HEK293 (cell line): ENCODE results near the gene MLIP.

ENCODE experiments used
- CTCF ChIA-PET: fragments of 350-600 bp; formaldehyde crosslinking; extraction: SDS; loops from one replicate; lab custom pipeline; 2021; ENCODE audit warnings: antibody characterized with exemption; lab: Yijun Ruan, JAX
- POLR2A ChIA-PET: fragments of 300-600 bp; formaldehyde crosslinking; extraction: SDS; loops from one replicate; lab custom pipeline; 2020; ENCODE audit warnings: antibody characterized with exemption, inconsistent platforms; lab: Yijun Ruan, JAX
- H3K27ac ChIP-seq: fragments of 200-500 bp; sonication (Bioruptor generic); 2 replicates; pipeline ENCODE4 v1.5.1; 2014; ENCODE audit warnings: low read depth, low read length, control low read depth, inconsistent platforms; ENCODE audit errors: extremely low read depth
- H3K36me3 ChIP-seq, 2 experiments: fragments of 200-500 bp in 1 of 2; sonication (Bioruptor generic) in 1 of 2; 1 replicate in 1 of 2; 2 replicates in 1 of 2; pipeline ENCODE4 v1.5.1; 2014 to 2017; ENCODE audit warnings: inconsistent platforms in 2 of 2, low read length in 2 of 2; ENCODE audit not compliant: control insufficient read depth in 2 of 2, insufficient read depth in 1 of 2
- H3K4me1 ChIP-seq: fragments of 200-500 bp; sonication (Bioruptor generic); 2 replicates; pipeline ENCODE4 v1.5.1; 2014; ENCODE audit warnings: mild to moderate bottlenecking, low read length, inconsistent platforms; ENCODE audit not compliant: control insufficient read depth, insufficient read depth
- H3K4me3 ChIP-seq: 2 replicates; pipeline ENCODE4 v1.5.1; 2011; ENCODE audit warnings: low read depth, mild to moderate bottlenecking, control low read depth, low read length, moderate library complexity
- H3K9me3 ChIP-seq: fragments of 200-500 bp; sonication (Bioruptor generic); 2 replicates; pipeline ENCODE4 v1.5.1; 2014; ENCODE audit warnings: low read depth, low read length, inconsistent platforms; ENCODE audit not compliant: control insufficient read depth, insufficient read depth
- PATZ1 ChIP-seq: fragments of 450-650 bp; formaldehyde crosslinking; IDR thresholded peaks from 2 replicates; pipeline ENCODE4 v1.5.1; 2016; ENCODE audit warnings: missing biosample characterization, missing genetic modification characterization
- PBX3 ChIP-seq: sonication (generic); formaldehyde crosslinking; IDR thresholded peaks from 2 replicates; pipeline ENCODE4 v1.8.1; 2022; ENCODE audit warnings: mild to moderate bottlenecking, moderate library complexity, missing genetic modification reagents
- REPIN1 ChIP-seq: fragments of 450-650 bp; formaldehyde crosslinking; IDR thresholded peaks from 2 replicates; pipeline ENCODE4 v1.5.1; 2017; ENCODE audit warnings: missing biosample characterization, missing genetic modification characterization, low read depth
- ZBTB21 ChIP-seq: fragments of 450-650 bp; formaldehyde crosslinking; IDR thresholded peaks from 2 replicates; pipeline ENCODE4 v1.5.1; 2017; ENCODE audit warnings: missing biosample characterization, missing genetic modification characterization
- ZNF10 ChIP-seq: fragments of 450-650 bp; formaldehyde crosslinking; IDR thresholded peaks from 2 replicates; pipeline ENCODE4 v1.5.1; 2017; ENCODE audit warnings: missing biosample characterization, missing genetic modification characterization
- ZNF132 ChIP-seq: fragments of 450-650 bp; formaldehyde crosslinking; IDR thresholded peaks from 2 replicates; pipeline ENCODE4 v1.5.1; 2017; ENCODE audit warnings: missing biosample characterization, missing genetic modification characterization, borderline replicate concordance
- ZNF174 ChIP-seq: fragments of 450-650 bp; formaldehyde crosslinking; IDR thresholded peaks from 2 replicates; pipeline ENCODE4 v1.5.0; 2017; ENCODE audit warnings: missing biosample characterization, mild to moderate bottlenecking, missing genetic modification characterization
- ZNF221 ChIP-seq: fragments of 450-650 bp; formaldehyde crosslinking; IDR thresholded peaks from 2 replicates; pipeline ENCODE4 v1.5.1; 2017; ENCODE audit warnings: missing biosample characterization, missing genetic modification characterization, borderline replicate concordance
- ZNF302 ChIP-seq: fragments of 450-650 bp; formaldehyde crosslinking; IDR thresholded peaks from 2 replicates; pipeline ENCODE4 v1.5.1; 2016; ENCODE audit warnings: missing biosample characterization, missing genetic modification characterization, low read depth
- ZNF362 ChIP-seq: fragments of 450-650 bp; formaldehyde crosslinking; IDR thresholded peaks from 2 replicates; pipeline ENCODE4 v1.5.1; 2016; ENCODE audit warnings: missing biosample characterization, missing genetic modification characterization
- ZNF366 ChIP-seq: fragments of 450-650 bp; formaldehyde crosslinking; conservative IDR thresholded peaks from 2 replicates; pipeline ENCODE4 v1.5.1; 2016; ENCODE audit warnings: missing biosample characterization, missing genetic modification characterization
- ZNF48 ChIP-seq: fragments of 450-650 bp; formaldehyde crosslinking; IDR thresholded peaks from 2 replicates; pipeline ENCODE4 v1.5.1; 2016; ENCODE audit warnings: missing biosample characterization, missing genetic modification characterization
- ZNF521 ChIP-seq: fragments of 450-650 bp; formaldehyde crosslinking; IDR thresholded peaks from 2 replicates; pipeline ENCODE4 v1.5.1; 2017; ENCODE audit warnings: missing biosample characterization, mild to moderate bottlenecking, missing genetic modification characterization
- ZNF621 ChIP-seq: fragments of 450-650 bp; formaldehyde crosslinking; IDR thresholded peaks from 2 replicates; pipeline ENCODE4 v1.5.1; 2017; ENCODE audit warnings: missing biosample characterization, missing genetic modification characterization
- ZNF658 ChIP-seq: fragments of 450-650 bp; formaldehyde crosslinking; IDR thresholded peaks from 2 replicates; pipeline ENCODE4; 2016; ENCODE audit warnings: missing biosample characterization, missing genetic modification characterization
- ZNF692 ChIP-seq: fragments of 450-650 bp; formaldehyde crosslinking; IDR thresholded peaks from 2 replicates; pipeline ENCODE4 v1.5.1; 2016; ENCODE audit warnings: missing biosample characterization, missing genetic modification characterization
- ZNF792 ChIP-seq: fragments of 450-650 bp; formaldehyde crosslinking; IDR thresholded peaks from 2 replicates; pipeline ENCODE4 v1.5.1; 2016; ENCODE audit warnings: missing biosample characterization, missing genetic modification characterization
- TF ChIP-seq, protein P1 (sequence below): fragments of 450-650 bp; formaldehyde crosslinking; IDR thresholded peaks from 2 replicates; pipeline ENCODE4 v1.5.1; 2016; ENCODE audit warnings: missing biosample characterization, missing genetic modification characterization
- TF ChIP-seq, protein P2 (sequence below): fragments of 450-650 bp; formaldehyde crosslinking; IDR thresholded peaks from 2 replicates; pipeline ENCODE4 v1.5.1; 2016; ENCODE audit warnings: missing biosample characterization, missing genetic modification characterization, borderline replicate concordance
- TF ChIP-seq, protein P3 (sequence below): fragments of 450-650 bp; formaldehyde crosslinking; IDR thresholded peaks from 2 replicates; pipeline ENCODE4 v1.5.1; 2017; ENCODE audit warnings: missing biosample characterization, missing genetic modification characterization

The MLIP gene

DNA sequence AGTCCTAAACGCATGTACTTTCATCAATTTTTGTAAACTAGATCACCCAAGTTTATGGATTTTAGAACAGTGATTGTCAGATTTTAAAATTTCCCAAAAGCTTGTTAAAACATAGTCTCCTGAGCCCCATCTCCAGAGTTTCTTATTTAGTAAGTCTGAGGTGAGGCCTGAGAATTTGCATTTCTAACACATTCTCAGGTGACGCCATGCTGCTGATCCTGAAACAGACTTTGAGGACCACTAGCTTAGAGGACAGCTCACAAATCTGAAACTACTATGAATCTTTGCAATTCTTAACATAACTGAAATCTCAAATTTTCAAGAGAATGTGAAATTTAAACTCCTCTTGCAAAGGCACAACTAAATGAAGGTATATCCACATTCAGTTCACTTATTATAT lies 37.8 kb upstream of the MLIP start:
- H3K4me3 ChIP-seq: no peak overlapping the region
- H3K9me3 ChIP-seq: no peaks in the 10 kb centered on the region
- H3K36me3 ChIP-seq: no peaks in the 10 kb centered on the region
- TF ChIP-seq REPIN1 (tag by site-specific recombination): no peak
- TF ChIP-seq ZNF658 (tag by site-specific recombination): no peak
- no peak for TF ChIP-seq PATZ1
- TF ChIP-seq PBX3: no peak
- TF ChIP-seq, protein P1, sequence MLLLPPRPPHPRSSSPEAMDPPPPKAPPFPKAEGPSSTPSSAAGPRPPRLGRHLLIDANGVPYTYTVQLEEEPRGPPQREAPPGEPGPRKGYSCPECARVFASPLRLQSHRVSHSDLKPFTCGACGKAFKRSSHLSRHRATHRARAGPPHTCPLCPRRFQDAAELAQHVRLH (tag by site-specific recombination): no peak
- TF ChIP-seq ZNF692 (tag by site-specific recombination): no peak
- TF ChIP-seq ZBTB21 (tag by site-specific recombination): no peak
- TF ChIP-seq ZNF48 (tag by site-specific recombination): no peak
- TF ChIP-seq ZNF174 (tag by site-specific recombination): no peak
- TF ChIP-seq ZNF521 (tag by site-specific recombination): no peak
- no peak for TF ChIP-seq ZNF302 (tag by site-specific recombination)
- no peak for TF ChIP-seq ZNF792
- no peak for TF ChIP-seq ZNF362
- TF ChIP-seq ZNF10 (tag by site-specific recombination): no peak
- TF ChIP-seq ZNF132 (tag by site-specific recombination): no peak
- TF ChIP-seq ZNF621 (tag by site-specific recombination): no peak
- no peak for TF ChIP-seq ZNF366 (tag by site-specific recombination)
- TF ChIP-seq, protein P2, sequence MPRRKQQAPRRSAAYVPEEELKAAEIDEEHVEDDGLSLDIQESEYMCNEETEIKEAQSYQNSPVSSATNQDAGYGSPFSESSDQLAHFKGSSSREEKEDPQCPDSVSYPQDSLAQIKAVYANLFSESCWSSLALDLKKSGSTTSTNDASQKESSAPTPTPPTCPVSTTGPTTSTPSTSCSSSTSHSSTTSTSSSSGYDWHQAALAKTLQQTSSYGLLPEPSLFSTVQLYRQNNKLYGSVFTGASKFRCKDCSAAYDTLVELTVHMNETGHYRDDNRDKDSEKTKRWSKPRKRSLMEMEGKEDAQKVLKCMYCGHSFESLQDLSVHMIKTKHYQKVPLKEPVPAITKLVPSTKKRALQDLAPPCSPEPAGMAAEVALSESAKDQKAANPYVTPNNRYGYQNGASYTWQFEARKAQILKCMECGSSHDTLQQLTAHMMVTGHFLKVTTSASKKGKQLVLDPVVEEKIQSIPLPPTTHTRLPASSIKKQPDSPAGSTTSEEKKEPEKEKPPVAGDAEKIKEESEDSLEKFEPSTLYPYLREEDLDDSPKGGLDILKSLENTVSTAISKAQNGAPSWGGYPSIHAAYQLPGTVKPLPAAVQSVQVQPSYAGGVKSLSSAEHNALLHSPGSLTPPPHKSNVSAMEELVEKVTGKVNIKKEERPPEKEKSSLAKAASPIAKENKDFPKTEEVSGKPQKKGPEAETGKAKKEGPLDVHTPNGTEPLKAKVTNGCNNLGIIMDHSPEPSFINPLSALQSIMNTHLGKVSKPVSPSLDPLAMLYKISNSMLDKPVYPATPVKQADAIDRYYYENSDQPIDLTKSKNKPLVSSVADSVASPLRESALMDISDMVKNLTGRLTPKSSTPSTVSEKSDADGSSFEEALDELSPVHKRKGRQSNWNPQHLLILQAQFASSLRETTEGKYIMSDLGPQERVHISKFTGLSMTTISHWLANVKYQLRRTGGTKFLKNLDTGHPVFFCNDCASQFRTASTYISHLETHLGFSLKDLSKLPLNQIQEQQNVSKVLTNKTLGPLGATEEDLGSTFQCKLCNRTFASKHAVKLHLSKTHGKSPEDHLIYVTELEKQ (tag by site-specific recombination): no peak
- TF ChIP-seq ZNF221: no peak
- TF ChIP-seq, protein P3, sequence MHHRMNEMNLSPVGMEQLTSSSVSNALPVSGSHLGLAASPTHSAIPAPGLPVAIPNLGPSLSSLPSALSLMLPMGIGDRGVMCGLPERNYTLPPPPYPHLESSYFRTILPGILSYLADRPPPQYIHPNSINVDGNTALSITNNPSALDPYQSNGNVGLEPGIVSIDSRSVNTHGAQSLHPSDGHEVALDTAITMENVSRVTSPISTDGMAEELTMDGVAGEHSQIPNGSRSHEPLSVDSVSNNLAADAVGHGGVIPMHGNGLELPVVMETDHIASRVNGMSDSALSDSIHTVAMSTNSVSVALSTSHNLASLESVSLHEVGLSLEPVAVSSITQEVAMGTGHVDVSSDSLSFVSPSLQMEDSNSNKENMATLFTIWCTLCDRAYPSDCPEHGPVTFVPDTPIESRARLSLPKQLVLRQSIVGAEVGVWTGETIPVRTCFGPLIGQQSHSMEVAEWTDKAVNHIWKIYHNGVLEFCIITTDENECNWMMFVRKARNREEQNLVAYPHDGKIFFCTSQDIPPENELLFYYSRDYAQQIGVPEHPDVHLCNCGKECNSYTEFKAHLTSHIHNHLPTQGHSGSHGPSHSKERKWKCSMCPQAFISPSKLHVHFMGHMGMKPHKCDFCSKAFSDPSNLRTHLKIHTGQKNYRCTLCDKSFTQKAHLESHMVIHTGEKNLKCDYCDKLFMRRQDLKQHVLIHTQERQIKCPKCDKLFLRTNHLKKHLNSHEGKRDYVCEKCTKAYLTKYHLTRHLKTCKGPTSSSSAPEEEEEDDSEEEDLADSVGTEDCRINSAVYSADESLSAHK: no peak
- H3K4me1 ChIP-seq: peaks cover 4% of the 10 kb centered on the region; the same call in 1 of the 2 replicates
- CTCF ChIA-PET: no interaction called here
- POLR2A ChIA-PET: no interaction called here
- H3K27ac ChIP-seq: no peak overlapping the region
